Mesothelial cell of epicardium (in vitro differentiated cells): ENCODE results near the gene AP3S2. TPM values are rescaled to one million over a fixed set of nuclear protein-coding genes. Genes with fewer than 3 reads are reported as not detected.
A peak's percentile ranks its signal among the peaks of the same experiment; 100 is the strongest.
"Not testable (repeated sequence)": the region's sequence is repeated elsewhere in the genome, so short reads cannot be mapped to it uniquely, and the experiment has no call there.

Source experiments
- DNase-seq, 2 experiments: peaks; one replicate each; pipeline ENCODE4 v3.0.0; 2021; ENCODE audit warnings: low spot score in 2 of 2; ENCODE audit not compliant: unreplicated experiment in 2 of 2
- H3K27ac Mint-ChIP-seq: 2 replicates; pipeline ENCODE4 v1.8.0; 2021; ENCODE audit warnings: mixed read lengths
- H3K27me3 Mint-ChIP-seq: 2 replicates; pipeline ENCODE4 v1.8.0; 2021; ENCODE audit warnings: low read depth, mixed read lengths
- H3K36me3 Mint-ChIP-seq: 2 replicates; pipeline ENCODE4 v1.8.0; 2021; ENCODE audit warnings: mixed read lengths
- H3K4me1 Mint-ChIP-seq: 2 replicates; pipeline ENCODE4 v1.8.0; 2021; ENCODE audit warnings: mixed read lengths
- H3K4me3 Mint-ChIP-seq: 2 replicates; pipeline ENCODE4 v1.8.0; 2021; ENCODE audit warnings: mild to moderate bottlenecking, moderate library complexity, mixed read lengths
- H3K9me3 Mint-ChIP-seq: 2 replicates; pipeline ENCODE4 v1.8.0; 2021; ENCODE audit warnings: mixed read lengths
- total RNA-seq: library from RNA; stranded (reverse); gene quantifications from 3 replicates; pipeline ENCODE4 v1.2.1, GENCODE V29; 2021
- TF ChIP-seq, protein P1 (sequence below): fragments of 200-600 bp; sonication (generic); IDR thresholded peaks from one replicate; pipeline ENCODE4 v1.5.0; 2021; ENCODE audit warnings: antibody characterized with exemption; ENCODE audit not compliant: unreplicated experiment

The AP3S2 gene
- total RNA-seq, 1 donor from 2014 or later: 28.3 TPM

DNA sequence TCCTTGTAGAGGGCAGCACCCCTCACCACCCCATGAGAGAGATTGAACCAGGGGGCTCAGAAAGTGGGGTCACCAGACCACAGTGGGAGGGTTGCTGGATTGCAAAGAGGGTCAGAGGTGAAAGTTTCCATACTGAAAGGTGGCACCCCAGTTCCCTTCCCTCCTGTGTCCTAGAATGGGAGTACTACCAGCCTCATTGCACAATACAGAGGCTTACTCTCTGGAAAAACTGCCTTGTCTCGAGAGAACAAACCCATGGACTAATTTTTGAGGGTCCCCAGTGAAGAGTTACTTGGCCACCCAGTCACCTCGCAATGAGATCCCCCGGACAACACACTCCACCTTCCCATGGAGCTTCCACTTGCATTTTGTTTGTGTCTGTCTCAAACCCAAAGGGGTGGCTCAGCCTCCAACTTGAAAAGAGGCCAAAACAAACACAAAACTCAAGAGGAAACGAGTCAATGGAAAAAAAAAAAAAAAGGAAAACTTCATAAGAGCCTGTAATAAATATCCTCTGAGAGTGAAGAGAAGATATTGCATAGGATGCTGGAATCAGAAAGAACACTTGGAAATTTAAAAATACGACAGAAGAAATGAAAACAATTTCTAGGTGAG is 99.1 kb downstream of the AP3S2 start:
- H3K36me3 Mint-ChIP-seq: peaks cover 1% of the 10 kb centered on the region
- no peak overlapping the region for H3K4me3 Mint-ChIP-seq
- H3K4me1 Mint-ChIP-seq: peaks cover 12% of the 10 kb centered on the region
- no peak for DNase-seq
- TF ChIP-seq, protein P1, sequence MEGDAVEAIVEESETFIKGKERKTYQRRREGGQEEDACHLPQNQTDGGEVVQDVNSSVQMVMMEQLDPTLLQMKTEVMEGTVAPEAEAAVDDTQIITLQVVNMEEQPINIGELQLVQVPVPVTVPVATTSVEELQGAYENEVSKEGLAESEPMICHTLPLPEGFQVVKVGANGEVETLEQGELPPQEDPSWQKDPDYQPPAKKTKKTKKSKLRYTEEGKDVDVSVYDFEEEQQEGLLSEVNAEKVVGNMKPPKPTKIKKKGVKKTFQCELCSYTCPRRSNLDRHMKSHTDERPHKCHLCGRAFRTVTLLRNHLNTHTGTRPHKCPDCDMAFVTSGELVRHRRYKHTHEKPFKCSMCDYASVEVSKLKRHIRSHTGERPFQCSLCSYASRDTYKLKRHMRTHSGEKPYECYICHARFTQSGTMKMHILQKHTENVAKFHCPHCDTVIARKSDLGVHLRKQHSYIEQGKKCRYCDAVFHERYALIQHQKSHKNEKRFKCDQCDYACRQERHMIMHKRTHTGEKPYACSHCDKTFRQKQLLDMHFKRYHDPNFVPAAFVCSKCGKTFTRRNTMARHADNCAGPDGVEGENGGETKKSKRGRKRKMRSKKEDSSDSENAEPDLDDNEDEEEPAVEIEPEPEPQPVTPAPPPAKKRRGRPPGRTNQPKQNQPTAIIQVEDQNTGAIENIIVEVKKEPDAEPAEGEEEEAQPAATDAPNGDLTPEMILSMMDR: no peak
- H3K27ac Mint-ChIP-seq: peak overlapping the region; percentile 68
- peaks cover 3% of the 10 kb centered on the region for H3K9me3 Mint-ChIP-seq
- no peaks in the 10 kb centered on the region for H3K27me3 Mint-ChIP-seq

DNA sequence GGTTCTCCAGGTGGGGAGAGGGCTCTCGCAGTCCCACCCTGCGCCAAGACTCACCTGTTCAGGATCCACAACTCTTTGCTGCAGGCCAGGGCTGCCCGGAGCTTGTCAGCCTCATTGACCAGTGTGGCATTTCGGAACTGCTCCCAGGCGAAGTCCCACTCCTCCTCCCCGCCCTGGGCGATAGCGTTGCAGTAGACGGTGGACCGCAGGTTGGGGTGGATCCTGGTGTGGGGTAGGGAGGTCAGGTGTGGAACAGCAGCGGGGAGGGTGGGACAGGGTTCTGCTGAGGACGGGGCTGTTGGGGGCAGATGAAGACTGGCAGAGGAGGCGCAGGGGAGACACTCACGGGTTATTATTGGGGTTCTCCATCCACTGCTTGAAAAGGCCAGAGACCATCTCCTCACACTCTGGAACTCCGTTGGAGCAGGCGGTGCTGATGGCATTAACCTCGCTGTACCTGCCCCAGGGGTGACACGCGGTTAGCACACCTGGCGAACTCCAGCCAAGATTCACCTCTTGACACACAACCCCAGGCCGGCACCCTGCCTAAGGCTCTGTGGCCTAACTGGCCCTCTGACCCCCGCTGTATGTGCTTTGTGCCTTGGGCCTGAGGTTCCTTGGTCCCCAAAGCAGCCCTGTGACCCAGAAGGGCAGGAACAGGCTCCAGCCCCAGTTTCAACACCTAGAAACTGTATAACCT is 101.5 kb downstream of the AP3S2 start:
- Mint-ChIP-seq H3K27me3 (no peaks in the 10 kb centered on the region), H3K36me3 (peaks cover 9% of the 10 kb centered on the region), H3K4me3 (no peak overlapping the region), H3K9me3 (peaks cover 15% of the 10 kb centered on the region), H3K4me1 (peaks cover 12% of the 10 kb centered on the region), H3K27ac (no peak overlapping the region)
- TF ChIP-seq, protein P1: no peak
- DNase-seq: no peak

DNA sequence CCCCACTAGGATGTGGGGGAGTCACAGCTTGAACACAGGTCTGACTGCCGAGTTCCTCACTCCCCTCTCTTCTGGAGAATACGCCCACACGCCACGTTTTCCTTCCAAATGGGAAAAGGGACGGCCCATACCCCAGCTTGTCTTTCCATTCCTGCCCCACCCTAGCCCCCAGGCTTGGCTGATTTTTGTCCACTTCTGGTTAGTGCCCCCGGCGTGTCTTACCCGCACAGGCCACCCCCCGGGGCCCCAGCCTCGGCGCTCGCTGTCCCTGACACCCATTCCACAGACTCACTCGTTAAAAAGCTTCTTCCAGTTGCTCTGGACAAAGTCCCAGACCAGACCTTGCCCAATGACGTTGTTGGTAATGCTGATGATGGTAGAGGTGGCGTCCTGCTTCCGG is 103.1 kb downstream of the AP3S2 start:
- peaks cover 8% of the 10 kb centered on the region for H3K36me3 Mint-ChIP-seq
- TF ChIP-seq, protein P1: no peak
- peaks cover 13% of the 10 kb centered on the region for H3K4me1 Mint-ChIP-seq
- H3K27me3 Mint-ChIP-seq: no peaks in the 10 kb centered on the region
- H3K4me3 Mint-ChIP-seq: no peak overlapping the region
- H3K9me3 Mint-ChIP-seq: peaks cover 16% of the 10 kb centered on the region
- DNase-seq: no peak
- no peak overlapping the region for H3K27ac Mint-ChIP-seq

DNA sequence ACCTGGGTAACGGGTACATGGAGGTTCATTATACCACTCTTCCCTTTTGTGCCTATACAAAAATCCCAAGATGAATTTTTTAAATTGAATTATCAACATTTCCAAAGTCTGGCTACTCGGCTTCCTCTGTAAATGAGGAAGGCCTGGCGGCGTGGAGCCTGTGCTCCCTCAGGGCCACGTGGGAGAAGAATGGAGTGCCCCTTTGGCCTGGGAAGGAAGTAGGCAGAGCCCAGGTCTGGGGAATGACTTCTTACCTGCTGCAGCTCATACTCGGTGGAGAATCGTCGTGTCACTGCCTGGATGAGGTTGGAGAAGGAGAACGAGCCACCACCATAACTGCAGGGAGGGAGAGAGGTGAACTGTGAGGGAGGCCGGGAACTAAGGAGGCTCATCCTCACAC is 103.6 kb downstream of the AP3S2 start:
- no peak for DNase-seq
- H3K9me3 Mint-ChIP-seq: peaks cover 18% of the 10 kb centered on the region
- no peak overlapping the region for H3K4me3 Mint-ChIP-seq
- H3K27me3 Mint-ChIP-seq: no peaks in the 10 kb centered on the region
- H3K36me3 Mint-ChIP-seq: peaks cover 8% of the 10 kb centered on the region
- no peak overlapping the region for H3K27ac Mint-ChIP-seq
- TF ChIP-seq, protein P1: no peak
- peaks cover 13% of the 10 kb centered on the region for H3K4me1 Mint-ChIP-seq

DNA sequence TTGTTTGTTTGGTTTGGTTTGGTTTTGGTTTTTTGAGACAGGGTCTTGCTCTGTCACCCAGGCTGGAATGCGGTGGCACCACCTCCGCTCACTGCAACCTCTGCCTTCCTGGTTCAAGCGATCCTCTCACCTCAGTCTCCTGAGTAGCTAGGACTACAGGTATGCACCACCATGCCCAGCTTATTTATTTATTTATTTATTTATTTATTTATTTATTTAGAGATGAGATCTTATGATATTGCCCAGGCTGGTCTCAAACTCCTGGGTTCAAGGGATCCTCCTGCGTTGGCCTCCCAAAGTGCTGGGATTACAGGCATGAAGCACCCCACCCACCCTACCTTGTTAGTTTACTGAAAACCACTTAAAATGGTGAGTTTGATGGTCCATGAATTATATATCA is 105.2 kb downstream of the AP3S2 start:
- not testable (repeated sequence) for H3K36me3 Mint-ChIP-seq, DNase-seq, H3K27me3 Mint-ChIP-seq, H3K4me3 Mint-ChIP-seq, H3K27ac Mint-ChIP-seq
- Mint-ChIP-seq H3K9me3 (peaks cover 18% of the 10 kb centered on the region), H3K4me1 (peaks cover 12% of the 10 kb centered on the region)

DNA sequence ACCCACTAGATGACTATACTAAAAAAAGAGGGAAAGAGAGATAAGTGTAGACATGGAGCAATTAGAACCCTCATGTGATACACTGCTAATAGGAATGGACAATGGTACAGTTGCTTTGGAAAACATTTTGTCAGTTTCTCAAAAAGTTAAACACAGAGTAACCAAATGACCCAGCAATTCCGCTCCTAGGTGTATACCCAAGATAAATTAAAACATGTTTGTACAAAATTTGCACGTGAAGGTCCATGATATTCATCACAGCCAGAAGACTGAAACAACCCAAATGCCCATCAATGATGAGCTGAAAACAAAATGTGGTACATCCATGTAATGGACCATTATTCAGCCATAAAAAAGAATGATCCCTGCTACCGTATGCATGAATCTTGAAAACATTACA is 105.8 kb downstream of the AP3S2 start:
- Mint-ChIP-seq H3K9me3 (peaks cover 18% of the 10 kb centered on the region), H3K27me3 (no peaks in the 10 kb centered on the region), H3K4me3 (no peak overlapping the region), H3K36me3 (peaks cover 8% of the 10 kb centered on the region), H3K27ac (no peak overlapping the region), H3K4me1 (peaks cover 19% of the 10 kb centered on the region)
- TF ChIP-seq, protein P1: no peak
- DNase-seq: no peak
